HS-5 (cell line): ENCODE results near the gene PSME3IP1.
A peak's percentile ranks its signal among the peaks of the same experiment; 100 is the strongest.
"Not testable (repeated sequence)": the region's sequence is repeated elsewhere in the genome, so short reads cannot be mapped to it uniquely, and the experiment has no call there.

ENCODE experiments used
- DNase-seq: peaks from one replicate; pipeline ENCODE4 v3.0.0-alpha.2; 2012; ENCODE audit warnings: low read depth

PSME3IP1 gene

DNA sequence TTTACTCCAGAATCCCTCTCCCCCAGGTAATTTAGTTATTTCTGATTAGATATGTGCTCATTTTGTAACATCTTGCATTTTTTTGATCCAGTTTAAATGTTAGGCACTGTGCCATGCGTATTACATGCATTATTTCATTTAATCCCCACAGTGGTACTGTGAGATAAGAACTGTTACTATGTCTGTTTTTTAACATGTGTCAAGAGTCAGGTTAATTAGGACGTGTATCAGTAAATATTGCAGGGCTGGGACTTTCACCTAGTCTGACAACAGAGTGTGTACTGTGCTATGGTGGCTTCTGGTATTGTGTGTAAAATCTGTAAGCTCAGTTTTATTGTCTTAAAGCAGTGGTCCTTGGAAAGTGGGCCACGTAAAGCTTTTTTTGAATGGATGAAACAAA is 10.9 kb upstream of the PSME3IP1 start:
- no peak for DNase-seq

DNA sequence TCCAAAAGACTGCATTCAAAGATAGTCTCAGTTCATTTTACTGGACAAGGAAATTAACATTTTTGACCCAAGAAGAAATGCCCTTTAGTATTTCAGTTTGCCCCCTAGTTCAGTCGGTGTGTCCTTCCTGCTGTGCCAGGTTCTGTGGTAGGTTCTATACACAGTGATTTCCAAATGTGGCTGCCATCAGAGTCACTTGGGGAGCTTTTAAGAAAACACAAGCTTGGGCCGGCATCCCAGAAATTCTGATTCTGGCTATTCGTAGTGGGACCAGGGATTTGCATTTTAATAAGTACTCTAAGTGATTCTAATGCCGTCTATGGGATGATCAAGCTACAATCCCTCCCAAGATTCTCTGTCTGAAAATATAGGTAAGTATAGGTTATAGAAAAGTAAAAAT is 10.4 kb upstream of the PSME3IP1 start:
- no peak for DNase-seq

DNA sequence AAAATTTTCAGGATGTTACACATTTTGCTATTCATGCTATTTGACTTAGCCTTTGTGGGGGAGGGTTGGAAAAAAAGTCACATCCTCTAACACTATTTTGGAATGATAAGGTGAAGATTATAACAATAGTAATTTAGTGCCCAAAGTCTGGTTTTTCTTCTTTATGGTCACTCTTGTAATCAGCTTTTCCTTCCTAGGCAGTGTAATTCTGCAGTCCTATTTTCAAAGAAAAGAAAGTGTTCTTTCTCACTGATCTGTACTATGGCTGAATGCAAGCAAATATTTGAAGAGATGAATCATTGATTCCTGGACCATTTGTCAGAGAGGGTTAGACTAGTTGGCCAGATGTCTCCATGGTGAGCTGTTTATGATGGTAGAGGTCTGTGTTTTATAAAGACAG is 8.7 kb upstream of the PSME3IP1 start:
- peak; percentile 89 for DNase-seq

DNA sequence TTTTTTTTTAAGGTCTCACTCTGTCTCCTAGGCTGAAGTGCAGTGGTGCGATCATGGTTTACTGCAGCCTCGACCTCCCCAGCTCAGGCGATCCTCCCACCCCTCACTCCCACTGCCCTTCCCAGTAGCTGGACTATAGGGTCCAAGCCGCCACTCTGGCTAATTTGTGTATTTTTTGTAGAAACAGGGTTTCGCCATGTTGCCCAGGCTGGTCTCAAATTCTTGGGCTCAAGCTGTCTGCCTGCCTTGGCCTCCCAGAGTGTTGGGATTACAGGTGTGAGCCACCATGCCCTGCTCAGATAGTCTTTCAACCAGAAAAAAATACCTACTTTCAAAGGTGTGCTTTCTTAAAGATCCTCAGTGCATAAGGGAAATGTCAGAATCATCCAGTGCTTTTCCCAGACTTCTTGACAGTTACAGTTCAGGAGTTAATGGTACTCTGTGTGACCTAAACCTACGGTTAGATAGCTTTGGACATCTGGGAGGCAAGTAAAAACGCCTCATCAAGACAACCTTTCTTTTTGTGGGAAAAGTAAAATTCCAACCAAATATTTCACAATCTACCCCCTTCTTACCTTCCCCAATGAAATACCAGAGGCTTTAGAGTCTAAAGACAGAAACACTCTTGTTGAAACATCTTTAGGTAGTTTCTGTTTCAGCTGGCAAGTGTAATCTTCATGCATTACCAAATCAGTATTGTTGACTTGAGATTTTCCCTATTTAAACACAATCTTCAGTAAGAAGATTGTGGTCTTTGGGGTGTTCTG is 7.1 kb upstream of the PSME3IP1 start:
- DNase-seq = no peak

DNA sequence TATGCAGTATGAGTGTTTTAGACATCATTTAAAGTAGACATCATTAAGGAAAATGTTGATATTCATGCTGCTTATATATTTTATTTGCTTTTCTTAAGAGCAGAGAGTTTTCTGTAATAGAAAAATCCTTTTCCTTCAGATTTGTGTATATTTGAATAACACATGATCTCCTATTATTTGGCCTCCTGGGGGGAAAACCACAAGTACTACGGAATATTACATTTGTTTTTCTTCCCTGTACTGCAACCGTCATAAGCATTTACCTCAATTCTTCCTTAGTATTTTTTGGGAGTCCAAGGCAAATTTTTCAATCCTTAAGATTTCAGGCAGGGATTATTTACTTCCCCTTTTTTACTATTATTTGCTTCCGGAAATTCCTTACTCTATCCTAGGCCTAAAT is 6.3 kb upstream of the PSME3IP1 start:
- DNase-seq = no peak

DNA sequence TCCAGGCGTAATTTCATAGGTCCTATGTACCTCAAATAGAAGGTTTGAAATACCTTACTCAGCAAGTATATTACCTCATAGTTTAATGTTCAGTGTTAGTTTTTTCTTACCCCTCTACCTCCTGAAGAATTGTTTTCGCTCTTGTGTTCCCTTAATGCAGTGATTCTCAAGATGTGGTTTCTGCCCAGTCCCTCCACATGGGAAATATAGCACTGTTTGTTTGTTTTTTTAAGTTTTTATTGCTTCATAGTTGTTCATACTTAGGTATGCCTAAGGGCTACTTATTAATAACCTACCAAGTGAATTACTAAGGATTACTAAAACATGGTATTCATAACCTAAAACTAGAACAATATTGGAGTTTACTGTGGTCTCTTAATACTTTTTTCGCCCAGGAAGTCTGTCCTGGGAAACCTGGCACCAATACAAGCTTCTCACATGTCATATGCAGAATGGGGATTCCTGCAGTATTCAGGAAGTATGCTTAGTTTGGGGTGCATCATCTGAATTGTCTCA is 5.3 kb upstream of the PSME3IP1 start:
- no peak for DNase-seq

DNA sequence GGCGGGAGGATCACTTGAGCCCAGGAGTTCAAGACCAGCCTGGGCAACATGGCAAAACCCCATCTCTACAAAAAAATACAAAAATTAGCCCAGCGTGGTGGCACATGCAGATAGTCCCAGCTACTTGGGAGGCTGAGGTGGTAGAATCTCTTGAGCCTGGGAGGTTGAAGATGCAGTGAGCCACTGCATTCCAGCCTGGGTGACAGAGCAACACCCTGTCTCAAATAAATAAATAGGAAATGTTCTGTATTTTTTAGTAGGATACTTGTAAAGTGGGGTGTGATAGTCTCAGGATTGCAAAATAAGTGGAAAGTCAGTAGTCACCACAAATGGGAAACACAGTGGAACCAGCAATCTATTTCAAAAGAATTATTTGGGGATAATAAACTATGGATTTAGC is 4.3 kb upstream of the PSME3IP1 start:
- no peak for DNase-seq

DNA sequence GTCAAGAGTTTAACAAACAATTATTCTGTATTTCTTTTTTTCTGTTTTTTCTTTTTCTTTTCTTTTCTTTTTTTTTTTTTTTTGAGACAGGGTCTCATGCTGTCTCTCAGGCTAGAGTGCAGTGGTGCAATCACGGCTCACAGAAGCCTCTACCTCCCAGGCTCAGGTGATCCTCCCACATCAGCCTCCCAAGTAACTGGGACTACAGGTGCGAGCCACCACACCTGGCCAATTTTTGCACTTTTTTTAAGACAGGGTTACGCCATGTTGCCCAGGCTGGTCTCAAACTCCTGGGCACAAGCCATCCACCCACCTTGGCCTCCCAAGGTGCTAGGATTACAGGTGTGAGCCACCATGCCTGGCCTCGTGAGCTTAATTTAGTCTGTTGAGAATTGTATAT is 3.7 kb upstream of the PSME3IP1 start:
- DNase-seq = not testable (repeated sequence)

DNA sequence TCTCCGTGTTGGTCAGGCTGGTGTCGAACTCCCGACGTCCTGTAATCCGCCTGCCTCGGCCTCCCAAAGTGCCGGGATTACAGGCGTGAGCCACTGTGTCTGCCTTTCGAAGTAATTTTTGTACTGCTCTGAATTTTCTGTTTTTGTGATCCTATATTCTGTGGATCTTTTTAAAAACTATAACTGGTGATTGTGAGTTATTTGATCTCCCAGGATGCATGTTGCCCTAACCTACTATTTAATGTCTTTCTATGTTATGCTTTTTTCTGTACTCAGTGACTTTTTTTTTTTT is 2.8 kb upstream of the PSME3IP1 start:
- DNase-seq = no peak

DNA sequence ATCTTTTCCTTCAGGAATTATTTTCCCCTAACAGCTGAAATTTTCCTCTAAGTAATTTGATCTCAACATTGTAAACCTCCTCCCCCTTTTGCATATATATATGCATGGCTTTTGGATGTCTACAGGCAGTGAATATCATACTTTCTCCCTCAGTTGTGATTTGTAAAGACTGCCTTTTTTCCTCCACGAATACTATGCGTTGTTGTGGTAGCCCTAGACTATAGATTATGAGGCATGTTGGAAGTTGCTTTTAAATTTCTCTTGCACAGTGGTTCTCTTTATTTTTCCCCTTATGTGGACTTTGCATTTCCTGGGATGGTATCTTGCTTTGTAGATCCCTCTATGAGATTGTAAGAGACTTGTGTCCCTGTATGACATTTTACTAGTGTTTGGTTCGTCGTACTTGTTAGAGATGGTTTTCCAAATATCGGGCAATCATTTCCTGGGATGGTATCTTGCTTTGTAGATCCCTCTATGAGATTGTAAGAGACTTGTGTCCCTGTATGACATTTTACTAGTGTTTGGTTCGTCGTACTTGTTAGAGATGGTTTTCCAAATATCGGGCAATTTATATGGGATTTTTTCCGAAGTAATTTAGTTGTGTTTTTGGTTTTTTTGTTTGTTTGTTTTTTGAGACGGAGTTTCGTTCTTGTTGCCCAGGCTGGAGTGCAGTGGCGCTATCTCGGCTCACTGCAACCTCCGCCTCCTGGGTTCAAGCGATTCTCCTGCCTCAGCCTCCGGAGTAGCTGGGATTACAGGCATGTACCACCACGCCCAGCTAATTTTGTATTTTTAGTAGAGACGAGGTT is 2.3 kb upstream of the PSME3IP1 start:
- not testable (repeated sequence) for DNase-seq

DNA sequence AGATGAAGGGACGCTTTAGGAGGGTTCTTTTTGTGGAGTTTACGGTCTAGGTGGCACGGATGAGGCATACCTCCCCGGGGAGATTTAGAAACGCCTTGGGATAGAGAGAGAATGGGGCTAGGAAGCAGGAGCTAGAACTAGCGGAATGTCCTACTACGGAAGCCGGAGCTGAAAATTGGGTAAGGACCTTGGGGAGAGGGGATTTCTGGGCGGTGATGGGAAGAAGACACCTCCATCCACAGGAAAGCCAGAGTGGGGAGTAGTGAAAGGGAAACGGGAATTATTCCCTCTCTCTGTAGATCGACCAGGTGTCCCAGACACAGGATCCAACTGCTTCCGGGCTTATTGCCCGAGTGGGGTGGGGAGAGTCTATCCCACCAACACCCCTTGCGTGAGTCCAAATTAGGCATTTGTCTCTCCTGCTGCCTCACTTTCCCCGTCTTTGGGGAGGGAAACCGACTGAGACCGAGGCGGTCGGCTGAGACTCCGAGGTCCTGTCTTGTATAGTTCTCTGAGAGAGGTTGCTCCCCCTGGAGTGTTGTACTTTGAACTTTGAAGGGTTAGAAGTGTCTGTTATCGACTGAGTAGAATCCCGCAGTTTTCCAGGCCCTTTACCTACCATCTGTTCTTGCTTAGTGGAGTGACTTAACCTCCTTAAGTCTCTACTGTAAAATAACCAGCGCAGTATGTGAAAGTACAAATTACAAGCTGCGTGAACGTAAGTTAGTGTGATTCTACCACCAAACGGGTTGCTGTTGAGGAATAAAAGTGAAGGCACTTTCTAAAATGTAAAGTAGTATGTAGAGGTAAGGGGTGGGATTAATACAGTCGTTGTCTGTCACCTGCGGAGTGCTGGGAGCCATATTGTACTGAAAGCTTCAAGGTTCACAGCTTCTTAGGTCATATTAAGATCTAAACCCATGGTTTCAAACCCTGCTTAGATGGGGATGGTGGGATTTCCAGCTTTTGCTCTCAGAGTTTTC is 1.3 kb upstream of the PSME3IP1 start:
- no peak for DNase-seq

DNA sequence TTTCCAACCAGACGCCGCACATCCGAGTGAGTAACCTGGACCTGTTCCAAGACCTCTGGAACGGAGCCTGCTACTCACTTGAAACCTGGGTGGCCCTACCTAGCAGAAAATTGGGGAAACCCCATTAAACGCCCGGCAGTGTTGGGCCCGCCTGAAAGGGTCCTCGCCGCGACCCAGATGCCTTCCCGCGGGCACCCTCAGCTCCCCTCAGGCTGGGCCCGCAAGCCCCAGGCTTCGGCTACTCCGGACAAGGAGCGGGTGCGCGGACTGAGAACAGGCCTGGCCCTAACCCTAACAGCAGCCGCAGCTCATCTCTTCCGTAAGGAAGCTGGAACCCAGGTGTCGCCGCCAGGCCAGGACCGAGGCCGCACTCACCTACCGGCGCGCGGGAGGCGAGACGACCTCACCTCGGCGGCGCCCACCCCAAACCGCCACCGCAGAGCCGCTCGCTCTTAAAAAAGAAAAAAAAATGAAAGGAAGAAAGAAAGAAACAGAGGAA is 344 bp downstream of the PSME3IP1 start:
- DNase-seq = no peak

DNA sequence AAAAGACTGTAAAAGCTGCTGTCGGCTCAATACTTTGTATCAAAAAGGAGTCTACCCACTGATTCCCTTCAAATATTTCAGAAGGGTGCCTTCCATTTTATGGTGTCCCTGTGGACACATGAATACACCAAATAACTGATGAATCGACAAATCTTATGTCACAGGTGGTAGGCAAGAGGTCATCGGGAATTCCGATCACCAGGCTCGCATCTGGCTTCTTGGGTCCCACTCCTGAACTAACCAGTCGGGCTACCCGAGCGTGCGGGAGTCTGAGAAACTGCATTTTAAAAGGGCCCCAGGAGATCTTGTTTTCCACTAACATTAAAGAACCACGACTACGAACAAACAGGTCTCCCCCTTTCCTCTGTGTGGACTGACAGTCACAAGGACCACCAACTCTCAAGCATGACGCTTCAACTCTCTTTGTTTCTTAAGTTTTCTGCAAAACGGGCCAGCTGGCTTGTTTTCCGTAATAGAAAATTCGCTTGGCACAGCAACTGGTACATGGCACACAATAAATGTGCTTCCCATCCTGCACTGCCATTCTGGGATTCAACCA is 873 bp downstream of the PSME3IP1 start:
- no peak for DNase-seq

DNA sequence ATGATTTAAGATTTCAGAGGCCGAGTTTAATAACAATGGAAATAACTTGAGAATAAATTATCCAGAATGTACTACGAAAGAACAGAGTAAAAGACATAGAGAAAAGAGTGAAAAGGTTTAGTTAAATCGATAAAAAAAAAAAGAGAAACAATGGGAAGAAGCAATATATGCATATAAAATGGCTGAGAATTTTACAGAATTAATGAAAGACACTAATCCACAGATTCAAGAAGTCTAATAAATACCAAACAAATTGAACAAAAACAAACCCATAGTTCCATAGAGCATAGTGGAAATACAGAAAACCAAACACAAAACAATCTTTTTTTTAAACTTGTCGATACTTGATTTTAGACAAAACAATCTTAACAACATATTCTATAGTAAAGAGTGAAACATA is 1.7 kb downstream of the PSME3IP1 start:
- no peak for DNase-seq

DNA sequence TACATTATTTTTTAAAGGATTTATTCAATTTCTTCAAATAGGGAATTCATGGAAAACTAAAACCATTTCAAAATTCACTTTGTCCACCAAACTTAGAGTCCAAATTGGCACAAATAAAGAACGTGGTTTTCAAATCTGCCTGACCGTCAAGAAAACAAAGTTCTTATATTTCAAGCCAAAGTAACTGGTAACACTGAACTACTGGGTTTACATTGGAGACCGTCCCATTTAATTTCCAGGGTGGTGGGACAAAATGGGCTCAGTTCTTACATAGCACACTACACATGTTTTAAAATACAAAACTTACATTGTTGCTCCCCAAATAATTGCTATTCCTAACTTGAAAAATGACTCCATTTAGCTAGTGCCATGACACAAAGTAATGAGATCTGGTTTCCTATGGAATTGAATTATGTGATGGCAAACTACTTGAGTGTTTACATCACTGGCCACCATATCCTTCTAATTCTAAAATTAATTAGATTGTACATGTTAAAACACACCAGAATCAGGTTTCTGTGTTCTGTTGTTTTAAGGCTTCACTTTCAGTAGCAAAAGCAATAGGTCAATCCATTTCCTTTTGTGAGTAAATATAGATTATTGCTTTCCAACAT is 6.5 kb downstream of the PSME3IP1 start:
- DNase-seq = no peak

DNA sequence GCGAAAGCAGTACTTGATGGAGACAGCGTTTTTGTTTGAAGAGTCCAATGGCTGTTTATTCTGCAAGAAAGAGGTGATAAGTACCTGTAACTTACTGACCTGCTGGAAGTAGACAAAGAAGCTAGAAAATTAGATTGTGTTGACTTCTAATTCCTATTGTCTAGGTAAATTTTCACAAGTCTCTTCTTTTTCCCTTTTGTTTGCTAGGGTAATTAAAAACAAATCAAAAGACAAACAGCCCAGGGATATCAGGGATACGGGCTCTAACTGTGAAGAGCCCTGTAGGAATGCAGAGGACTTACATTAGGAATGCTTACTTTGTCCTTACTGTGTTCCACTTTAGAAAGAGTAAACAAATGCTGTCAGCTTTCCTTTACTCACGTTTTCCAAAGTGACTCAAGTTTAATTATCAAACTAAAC is 7.0 kb downstream of the PSME3IP1 start:
- no peak for DNase-seq

DNA sequence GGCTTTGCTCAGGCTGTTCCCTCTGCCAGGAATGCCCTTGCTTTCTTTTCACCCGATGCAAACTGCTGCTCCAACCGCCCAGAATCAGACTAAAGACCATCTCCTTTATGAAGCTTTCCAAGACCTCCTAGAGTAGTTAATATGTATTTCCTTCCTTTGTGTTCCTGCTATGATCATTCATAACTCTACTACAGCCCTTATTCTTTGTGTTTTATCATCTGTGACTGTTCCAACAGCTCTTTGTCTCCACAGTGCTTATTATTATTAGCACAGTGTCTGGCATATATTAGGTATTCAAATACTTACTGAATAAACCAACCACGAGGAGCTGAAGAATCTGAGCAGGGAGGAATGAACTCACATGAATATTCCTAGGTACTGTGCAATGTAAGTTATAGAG is 7.6 kb downstream of the PSME3IP1 start:
- no peak for DNase-seq

DNA sequence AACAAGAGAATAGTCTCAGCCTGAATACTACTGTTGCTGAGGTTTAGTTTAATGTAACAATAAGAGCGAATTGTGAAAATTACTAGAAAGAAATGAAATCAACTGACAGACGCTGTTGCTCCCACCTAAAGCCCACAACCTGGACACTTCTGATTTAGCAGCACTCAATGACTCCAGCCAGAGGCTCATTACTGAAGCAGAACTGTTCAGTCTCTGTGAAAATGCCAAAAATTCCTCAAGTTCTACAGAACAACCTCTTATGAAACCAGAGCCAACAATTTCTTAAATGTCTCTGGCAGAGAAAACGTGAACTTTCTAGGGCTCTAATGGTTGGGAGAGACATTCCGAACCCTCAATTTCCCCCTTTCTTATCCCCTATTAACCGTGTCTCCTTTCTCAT is 9.9 kb downstream of the PSME3IP1 start:
- no peak for DNase-seq

DNA sequence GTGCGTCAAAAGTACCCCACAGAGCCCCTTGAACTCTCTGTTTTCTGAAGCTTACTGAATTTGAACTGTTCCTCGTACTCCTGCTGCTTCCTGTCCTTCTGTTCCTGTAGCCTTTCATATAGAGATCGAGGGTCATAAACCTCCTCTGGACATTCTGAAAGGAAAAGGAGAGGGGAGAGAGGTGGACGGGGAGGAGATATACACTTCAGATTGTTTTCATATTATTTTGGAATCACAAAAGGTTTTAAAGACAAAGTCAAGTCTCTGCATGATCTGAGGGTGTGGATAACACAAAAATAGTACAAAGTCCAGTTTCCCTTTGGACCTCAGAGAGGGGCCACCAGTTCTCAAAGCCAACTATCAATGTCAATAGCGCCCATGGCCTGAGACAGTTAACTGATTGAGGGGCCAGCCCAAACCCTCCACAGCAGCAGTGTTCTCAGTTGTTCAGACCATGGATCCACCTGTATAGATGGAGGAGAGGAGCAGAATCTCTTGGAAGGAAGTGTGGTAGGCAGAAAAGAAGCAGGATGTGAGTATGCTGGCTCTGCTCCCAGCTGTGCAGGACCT is 13.0 kb downstream of the PSME3IP1 start:
- no peak for DNase-seq

DNA sequence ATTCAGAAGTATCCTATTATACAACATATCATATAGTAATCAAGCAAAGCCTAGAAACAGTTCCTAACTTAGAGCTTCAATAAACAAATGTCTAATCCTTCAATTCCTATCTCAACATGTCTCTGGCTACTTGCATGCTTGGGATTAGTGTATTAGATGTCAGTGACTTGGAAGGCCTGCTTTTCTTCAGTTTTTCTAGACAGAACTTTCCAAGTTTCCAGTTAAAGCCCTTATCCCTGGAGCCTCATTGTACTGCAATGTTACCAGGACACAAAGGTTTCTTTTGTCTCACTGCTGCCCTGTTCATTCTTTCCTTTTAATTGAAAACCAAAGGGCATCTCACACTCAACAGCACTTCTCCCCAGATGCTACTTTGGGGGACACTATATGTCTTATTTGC is 16.5 kb downstream of the PSME3IP1 start:
- DNase-seq = no peak

DNA sequence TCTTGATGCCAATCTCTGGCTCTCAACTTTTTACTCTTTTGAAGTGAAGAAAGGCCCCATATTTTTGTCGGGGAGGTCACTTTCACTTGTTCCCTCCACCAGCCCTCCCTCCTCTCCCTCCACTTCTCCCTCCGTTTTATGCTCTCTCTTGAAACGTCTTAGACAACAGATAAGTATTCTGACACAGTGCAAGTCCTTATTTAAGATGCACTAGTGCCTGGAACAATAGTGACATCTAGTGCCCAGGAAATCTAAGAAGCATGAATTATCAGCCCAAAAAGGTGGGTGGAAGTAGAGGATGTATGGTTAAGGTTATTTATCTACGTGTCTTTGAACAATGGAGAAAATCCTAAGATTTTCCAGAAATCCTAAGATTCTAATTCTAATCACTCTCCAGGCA is 17.9 kb downstream of the PSME3IP1 start:
- peak; percentile 23 for DNase-seq
